ENCODE results near the gene SLC45A2.

The SLC45A2 gene

GRCh38 chr5:34001241-34001841 is 16.8 kb upstream of the SLC45A2 start:
- TF ChIP-seq SUZ12 (IDR thresholded peaks at IDR 0.05; ENCODE audit: extremely low read depth, insufficient read depth, insufficient read length): no peak
- no peak for TF ChIP-seq YY1 (IDR thresholded peaks at IDR 0.05; ENCODE audit: insufficient read depth, insufficient read length)
- no peak for TF ChIP-seq ZNF274 (IDR thresholded peaks at IDR 0.05; ENCODE audit: low read depth, low read length)
- H3K4me1 ChIP-seq (ENCODE audit: insufficient read depth, insufficient read length): peaks cover 2% of the 10 kb centered on the region
- DNase-seq (ENCODE audit: low read depth, low spot score): no peak
- H3K9me3 ChIP-seq (ENCODE audit: insufficient read depth, low read length): no peaks in the 10 kb centered on the region
- peaks cover 24% of the 10 kb centered on the region for H3K36me3 ChIP-seq (ENCODE audit: insufficient read depth, insufficient read length, low read length)
- no peaks in the 10 kb centered on the region for H3K27me3 ChIP-seq (ENCODE audit: insufficient read depth, insufficient read length)
- H3K9ac ChIP-seq (ENCODE audit: insufficient read length, low read depth): no peak overlapping the region
- H3K4me3 ChIP-seq (ENCODE audit: insufficient read length, low read depth): no peak overlapping the region

DNA sequence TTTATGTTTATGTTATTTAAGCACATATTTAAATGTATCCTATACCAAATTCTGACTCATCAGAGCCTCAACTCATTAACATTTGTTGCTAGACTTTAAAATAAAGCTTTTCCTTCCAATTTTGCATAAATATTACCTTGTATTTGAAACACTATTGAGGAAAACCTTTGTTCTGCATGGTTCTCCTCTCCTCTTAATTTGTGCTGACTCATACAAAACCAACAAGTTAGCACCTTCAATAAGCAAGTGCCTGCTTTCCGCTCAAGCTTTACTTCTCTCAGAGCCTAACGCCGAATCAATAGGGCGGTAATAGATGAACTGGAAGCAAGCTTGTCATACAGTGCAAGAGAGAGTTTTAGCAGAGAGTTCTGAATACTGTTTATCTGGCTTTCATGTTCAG is 15.5 kb upstream of the SLC45A2 start:
- no peak overlapping the region for H3K9ac ChIP-seq (ENCODE audit: insufficient read length, low read depth)
- no peak overlapping the region for H3K4me3 ChIP-seq (ENCODE audit: insufficient read length, low read depth)
- H3K27me3 ChIP-seq (ENCODE audit: insufficient read depth, insufficient read length): no peaks in the 10 kb centered on the region
- peaks cover 2% of the 10 kb centered on the region for H3K4me1 ChIP-seq (ENCODE audit: insufficient read depth, insufficient read length)
- no peaks in the 10 kb centered on the region for H3K9me3 ChIP-seq (ENCODE audit: insufficient read depth, low read length)
- peaks cover 24% of the 10 kb centered on the region for H3K36me3 ChIP-seq (ENCODE audit: insufficient read depth, insufficient read length, low read length)
- no peak for DNase-seq (ENCODE audit: low read depth, low spot score)
- TF ChIP-seq YY1 (IDR thresholded peaks at IDR 0.05; ENCODE audit: insufficient read depth, insufficient read length) (no peak), ZNF274 (IDR thresholded peaks at IDR 0.05; ENCODE audit: low read depth, low read length) (no peak), SUZ12 (IDR thresholded peaks at IDR 0.05; ENCODE audit: extremely low read depth, insufficient read depth, insufficient read length) (no peak)

DNA sequence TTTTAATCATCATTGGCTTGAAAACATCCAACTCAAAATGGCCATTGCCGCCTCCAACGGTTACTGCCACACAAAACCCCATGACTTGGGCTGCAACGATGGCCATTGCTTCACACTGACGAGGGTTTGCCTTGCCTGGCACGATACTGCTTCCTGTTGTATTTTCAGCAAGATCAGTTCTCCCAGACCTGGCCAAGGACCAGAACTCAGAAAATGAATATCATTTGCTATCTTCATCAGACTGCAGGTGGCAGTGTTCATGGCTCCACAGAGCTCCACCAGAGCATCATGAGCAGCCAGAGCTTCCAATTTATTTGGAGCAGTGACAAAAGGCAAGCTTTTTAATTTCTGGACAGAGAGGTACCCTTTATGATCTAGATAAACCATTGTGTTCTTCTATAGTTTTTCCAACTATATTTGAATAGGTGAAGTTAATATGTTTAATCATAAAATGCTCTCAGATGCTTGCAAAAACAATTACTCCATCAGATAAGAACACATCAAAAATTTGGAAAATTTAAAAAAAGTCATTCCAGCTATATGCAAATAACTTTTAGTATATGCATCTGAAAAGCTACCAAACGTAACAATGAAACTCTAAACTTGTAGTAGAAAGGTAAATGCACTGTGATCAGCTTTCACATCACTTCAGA is 13.0 kb upstream of the SLC45A2 start:
- no peaks in the 10 kb centered on the region for H3K9me3 ChIP-seq (ENCODE audit: insufficient read depth, low read length)
- H3K9ac ChIP-seq (ENCODE audit: insufficient read length, low read depth): no peak overlapping the region
- H3K36me3 ChIP-seq (ENCODE audit: insufficient read depth, insufficient read length, low read length): peaks cover 15% of the 10 kb centered on the region
- H3K27me3 ChIP-seq (ENCODE audit: insufficient read depth, insufficient read length): no peaks in the 10 kb centered on the region
- no peak overlapping the region for H3K4me3 ChIP-seq (ENCODE audit: insufficient read length, low read depth)
- TF ChIP-seq YY1 (IDR thresholded peaks at IDR 0.05; ENCODE audit: insufficient read depth, insufficient read length) (no peak), SUZ12 (IDR thresholded peaks at IDR 0.05; ENCODE audit: extremely low read depth, insufficient read depth, insufficient read length) (no peak), ZNF274 (IDR thresholded peaks at IDR 0.05; ENCODE audit: low read depth, low read length) (no peak)
- peaks cover 2% of the 10 kb centered on the region for H3K4me1 ChIP-seq (ENCODE audit: insufficient read depth, insufficient read length)
- no peak for DNase-seq (ENCODE audit: low read depth, low spot score)

GRCh38 chr5:33995865-33996264 is 11.4 kb upstream of the SLC45A2 start:
- H3K27me3 ChIP-seq (ENCODE audit: insufficient read depth, insufficient read length): no peaks in the 10 kb centered on the region
- H3K9ac ChIP-seq (ENCODE audit: insufficient read length, low read depth): no peak overlapping the region
- no peak for DNase-seq (ENCODE audit: low read depth, low spot score)
- peaks cover 13% of the 10 kb centered on the region for H3K36me3 ChIP-seq (ENCODE audit: insufficient read depth, insufficient read length, low read length)
- H3K4me1 ChIP-seq (ENCODE audit: insufficient read depth, insufficient read length): peaks cover 2% of the 10 kb centered on the region
- no peak overlapping the region for H3K4me3 ChIP-seq (ENCODE audit: insufficient read length, low read depth)
- H3K9me3 ChIP-seq (ENCODE audit: insufficient read depth, low read length): no peaks in the 10 kb centered on the region
- no peak for TF ChIP-seq YY1 (IDR thresholded peaks at IDR 0.05; ENCODE audit: insufficient read depth, insufficient read length)
- no peak for TF ChIP-seq SUZ12 (IDR thresholded peaks at IDR 0.05; ENCODE audit: extremely low read depth, insufficient read depth, insufficient read length)

DNA sequence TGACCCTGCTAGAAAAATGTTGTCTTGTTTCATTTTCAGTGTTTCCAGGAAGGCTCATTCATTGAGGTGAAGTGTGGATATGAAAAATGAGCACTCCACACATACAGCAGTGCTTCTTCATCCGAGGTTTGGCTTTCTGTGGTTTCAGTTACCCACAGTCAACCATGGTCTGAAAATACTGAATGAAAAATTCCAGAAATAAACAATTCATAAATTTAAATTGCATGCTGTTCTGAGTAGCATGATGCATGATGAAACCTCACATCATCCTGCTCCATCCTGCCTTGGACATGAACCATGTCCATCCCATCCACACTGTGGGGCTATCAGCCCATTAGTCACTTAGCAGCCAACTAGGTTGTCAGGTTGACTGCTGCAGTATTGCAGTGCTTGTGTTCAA is 10.4 kb upstream of the SLC45A2 start:
- no peaks in the 10 kb centered on the region for H3K9me3 ChIP-seq (ENCODE audit: insufficient read depth, low read length)
- no peak for DNase-seq (ENCODE audit: low read depth, low spot score)
- no peak overlapping the region for H3K9ac ChIP-seq (ENCODE audit: insufficient read length, low read depth)
- no peak for TF ChIP-seq ZNF274 (IDR thresholded peaks at IDR 0.05; ENCODE audit: low read depth, low read length)
- no peak for TF ChIP-seq SUZ12 (IDR thresholded peaks at IDR 0.05; ENCODE audit: extremely low read depth, insufficient read depth, insufficient read length)
- no peak for TF ChIP-seq YY1 (IDR thresholded peaks at IDR 0.05; ENCODE audit: insufficient read depth, insufficient read length)
- no peak overlapping the region for H3K4me3 ChIP-seq (ENCODE audit: insufficient read length, low read depth)
- H3K4me1 ChIP-seq (ENCODE audit: insufficient read depth, insufficient read length): no peaks in the 10 kb centered on the region
- peaks cover 13% of the 10 kb centered on the region for H3K36me3 ChIP-seq (ENCODE audit: insufficient read depth, insufficient read length, low read length)
- H3K27me3 ChIP-seq (ENCODE audit: insufficient read depth, insufficient read length): no peaks in the 10 kb centered on the region

GRCh38 chr5:33992864-33993263 is 8.4 kb upstream of the SLC45A2 start:
- Histone ChIP-seq H3K36me3 (ENCODE audit: insufficient read depth, insufficient read length, low read length) (peaks cover 18% of the 10 kb centered on the region), H3K4me1 (ENCODE audit: insufficient read depth, insufficient read length) (no peaks in the 10 kb centered on the region), H3K9ac (ENCODE audit: insufficient read length, low read depth) (no peak overlapping the region), H3K27me3 (ENCODE audit: insufficient read depth, insufficient read length) (no peaks in the 10 kb centered on the region), H3K9me3 (ENCODE audit: insufficient read depth, low read length) (no peaks in the 10 kb centered on the region), H3K4me3 (ENCODE audit: insufficient read length, low read depth) (no peak overlapping the region)
- TF ChIP-seq ZNF274 (IDR thresholded peaks at IDR 0.05; ENCODE audit: low read depth, low read length) (no peak), YY1 (IDR thresholded peaks at IDR 0.05; ENCODE audit: insufficient read depth, insufficient read length) (no peak), SUZ12 (IDR thresholded peaks at IDR 0.05; ENCODE audit: extremely low read depth, insufficient read depth, insufficient read length) (no peak)
- no peak for DNase-seq (ENCODE audit: low read depth, low spot score)

- no peak for DNase-seq (ENCODE audit: low read depth, low spot score)
- Histone ChIP-seq H3K9me3 (ENCODE audit: insufficient read depth, low read length) (no peaks in the 10 kb centered on the region), H3K4me3 (ENCODE audit: insufficient read length, low read depth) (no peak overlapping the region), H3K27me3 (ENCODE audit: insufficient read depth, insufficient read length) (no peaks in the 10 kb centered on the region), H3K9ac (ENCODE audit: insufficient read length, low read depth) (no peak overlapping the region), H3K36me3 (ENCODE audit: insufficient read depth, insufficient read length, low read length) (peaks cover 14% of the 10 kb centered on the region), H3K4me1 (ENCODE audit: insufficient read depth, insufficient read length) (no peaks in the 10 kb centered on the region)
- TF ChIP-seq ZNF274 (IDR thresholded peaks at IDR 0.05; ENCODE audit: low read depth, low read length) (no peak), YY1 (IDR thresholded peaks at IDR 0.05; ENCODE audit: insufficient read depth, insufficient read length) (no peak), SUZ12 (IDR thresholded peaks at IDR 0.05; ENCODE audit: extremely low read depth, insufficient read depth, insufficient read length) (no peak)
These were observed 954 bp upstream of the SLC45A2 start for GRCh38 chr5:33985447-33985846.
